Activated CD8-positive, alpha-beta T cell treated with anti-CD3 and anti-CD28 coated beads for 36 hours (primary cell): ENCODE measurements around the gene KIT. TPM values are rescaled to one million over a fixed set of nuclear protein-coding genes. Genes with fewer than 3 reads are reported as not detected.

Source experiments
- ATAC-seq: fragments of 200-7000 bp; cut with Tn5 transposase; one replicate; pipeline ENCODE4 v1.10.0; 2021; ENCODE audit warnings: mild to moderate bottlenecking, moderate library complexity
- CTCF ChIA-PET: fragments of 350-600 bp; sonication (Branson Sonifier 250); formaldehyde crosslinking; loops from one replicate; lab custom pipeline; 2021; ENCODE audit warnings: antibody characterized with exemption; lab: Charles Lee
- POLR2A ChIA-PET: fragments of 350-600 bp; sonication (Branson Sonifier 250); formaldehyde crosslinking; loops from one replicate; lab custom pipeline; 2021; ENCODE audit warnings: antibody characterized with exemption; lab: Charles Lee
- DNase-seq: peaks from one replicate; pipeline ENCODE4 v3.0.0-alpha.2; 2020
- H3K27ac Mint-ChIP-seq: one replicate; pipeline ENCODE4 v1.8.0; 2021; ENCODE audit warnings: mild to moderate bottlenecking, mixed read lengths
- H3K27me3 Mint-ChIP-seq: one replicate; pipeline ENCODE4 v1.8.0; 2021; ENCODE audit warnings: mixed read lengths
- H3K36me3 Mint-ChIP-seq: one replicate; pipeline ENCODE4 v1.8.0; 2021; ENCODE audit warnings: low read depth, mixed read lengths
- H3K4me1 Mint-ChIP-seq: one replicate; pipeline ENCODE4 v1.8.0; 2021; ENCODE audit warnings: low read depth, mixed read lengths
- H3K4me3 Mint-ChIP-seq: one replicate; pipeline ENCODE4 v1.8.0; 2021; ENCODE audit warnings: mild to moderate bottlenecking, moderate library complexity, mixed read lengths
- H3K9me3 Mint-ChIP-seq: one replicate; pipeline ENCODE4 v1.8.0; 2021; ENCODE audit warnings: mixed read lengths
- intact Hi-C: fragments of 100-400 bp; cut with micrococcal nuclease; formaldehyde crosslinking; loops from one replicate; pipeline ENCODE4 v1.10.0; 2022
- total RNA-seq, 2 experiments: library from RNA; stranded (reverse); gene quantifications; one replicate each; pipeline ENCODE4 v1.2.3, GENCODE V29; 2021
- TF ChIP-seq, protein P1 (sequence below): fragments of 200-600 bp; IDR thresholded peaks from one replicate; pipeline ENCODE4 v1.8.0; 2022; ENCODE audit warnings: antibody characterized with exemption, mild to moderate bottlenecking

Gene KIT
- total RNA-seq, 2 experiments from 2014 or later = 0.27 to 0.58 TPM

DNA sequence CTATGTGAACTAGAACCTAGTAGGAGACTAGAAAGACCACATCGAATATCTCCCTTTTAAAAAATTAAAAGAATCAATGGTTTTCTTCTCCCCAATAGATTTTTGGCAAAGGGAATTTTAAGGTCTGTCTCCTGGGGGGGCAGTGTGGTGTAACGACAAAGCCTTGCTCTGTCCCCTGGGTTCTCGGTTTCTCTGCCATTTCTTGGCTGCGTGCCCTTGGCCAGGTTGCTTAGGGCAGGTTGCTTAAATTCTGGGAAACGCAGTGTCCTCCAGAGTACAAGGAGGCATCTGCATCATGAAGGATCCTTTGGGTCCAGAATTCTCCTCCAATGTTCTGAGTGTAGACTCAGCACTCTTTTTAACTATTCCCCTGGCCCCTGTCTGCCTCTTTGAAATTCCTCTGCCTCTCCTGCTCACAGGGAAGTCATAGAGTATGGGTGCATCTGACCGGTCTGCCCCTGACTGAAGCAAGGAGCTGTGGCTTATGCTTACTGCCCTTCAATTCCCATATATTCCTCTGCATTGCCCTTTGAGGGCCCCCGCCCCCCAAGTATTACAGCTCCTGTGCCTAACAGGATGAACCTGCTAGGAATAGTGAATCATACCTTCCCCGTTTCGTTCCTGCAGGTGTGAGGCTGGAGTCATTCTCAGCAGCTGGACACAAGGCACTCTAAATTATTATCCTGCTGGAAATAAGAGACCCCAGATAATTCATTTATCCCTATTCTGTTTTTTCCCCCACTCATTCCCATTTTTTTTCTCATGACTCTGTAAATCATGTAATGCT is 2.2 kb downstream of the KIT start:
- ATAC-seq = no peak
- ChIA-PET POLR2A (no interaction called here), CTCF (interaction anchor here (1.0 kb wide), 2 partner anchors 10 to 24 kb away, joined by 4 to 5 read pairs; no protein-coding TSS in a partner anchor)
- DNase-seq = no peak
- TF ChIP-seq, protein P1, sequence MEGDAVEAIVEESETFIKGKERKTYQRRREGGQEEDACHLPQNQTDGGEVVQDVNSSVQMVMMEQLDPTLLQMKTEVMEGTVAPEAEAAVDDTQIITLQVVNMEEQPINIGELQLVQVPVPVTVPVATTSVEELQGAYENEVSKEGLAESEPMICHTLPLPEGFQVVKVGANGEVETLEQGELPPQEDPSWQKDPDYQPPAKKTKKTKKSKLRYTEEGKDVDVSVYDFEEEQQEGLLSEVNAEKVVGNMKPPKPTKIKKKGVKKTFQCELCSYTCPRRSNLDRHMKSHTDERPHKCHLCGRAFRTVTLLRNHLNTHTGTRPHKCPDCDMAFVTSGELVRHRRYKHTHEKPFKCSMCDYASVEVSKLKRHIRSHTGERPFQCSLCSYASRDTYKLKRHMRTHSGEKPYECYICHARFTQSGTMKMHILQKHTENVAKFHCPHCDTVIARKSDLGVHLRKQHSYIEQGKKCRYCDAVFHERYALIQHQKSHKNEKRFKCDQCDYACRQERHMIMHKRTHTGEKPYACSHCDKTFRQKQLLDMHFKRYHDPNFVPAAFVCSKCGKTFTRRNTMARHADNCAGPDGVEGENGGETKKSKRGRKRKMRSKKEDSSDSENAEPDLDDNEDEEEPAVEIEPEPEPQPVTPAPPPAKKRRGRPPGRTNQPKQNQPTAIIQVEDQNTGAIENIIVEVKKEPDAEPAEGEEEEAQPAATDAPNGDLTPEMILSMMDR = no peak
- intact Hi-C loops = no loop called here
- H3K27ac Mint-ChIP-seq = no peak overlapping the region
- H3K4me1 Mint-ChIP-seq = peaks cover 14% of the 10 kb centered on the region
- no peaks in the 10 kb centered on the region for H3K36me3 Mint-ChIP-seq
- peaks cover 53% of the 10 kb centered on the region for H3K27me3 Mint-ChIP-seq
- H3K4me3 Mint-ChIP-seq = peak overlapping the region; percentile 71
- H3K9me3 Mint-ChIP-seq = no peaks in the 10 kb centered on the region

GRCh38 chr4:54660591-54660990 is 2.8 kb downstream of the KIT start:
- intact Hi-C loops = no loop called here
- peaks cover 14% of the 10 kb centered on the region for H3K4me1 Mint-ChIP-seq
- ChIA-PET POLR2A (no interaction called here), CTCF (interaction anchor here (0.9 to 1.0 kb wide), 2 partner anchors 24 to 27 kb away, joined by 3 to 4 read pairs; no protein-coding TSS in a partner anchor)
- ATAC-seq (no peak), DNase-seq (no peak)
- TF ChIP-seq, protein P1 = no peak
- peaks cover 52% of the 10 kb centered on the region for H3K27me3 Mint-ChIP-seq
- H3K4me3 Mint-ChIP-seq = no peak overlapping the region
- no peak overlapping the region for H3K27ac Mint-ChIP-seq
- no peaks in the 10 kb centered on the region for H3K9me3 Mint-ChIP-seq
- no peaks in the 10 kb centered on the region for H3K36me3 Mint-ChIP-seq

DNA sequence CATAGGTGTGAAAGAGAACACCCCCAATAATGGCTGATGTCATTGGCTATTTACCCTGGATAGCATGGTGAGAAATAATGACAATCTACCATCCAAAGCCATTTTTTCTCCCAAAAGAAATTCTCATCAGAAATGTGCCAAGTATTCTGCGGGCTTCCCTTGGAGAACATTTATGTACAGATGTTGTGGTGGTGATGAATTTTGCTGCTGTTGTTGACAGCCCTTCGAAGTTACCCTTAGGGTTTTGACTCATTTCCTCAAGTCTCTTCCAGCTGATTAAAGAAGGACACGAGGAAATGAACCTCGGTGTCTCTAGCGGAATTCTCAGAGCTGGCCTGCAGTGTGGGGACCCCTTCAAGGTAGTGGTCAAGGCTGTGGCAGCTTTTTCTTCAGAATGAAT is 3.4 kb downstream of the KIT start:
- intact Hi-C loops = no loop called here
- ChIA-PET POLR2A (no interaction called here), CTCF (interaction anchor here (0.9 to 1.0 kb wide), 2 partner anchors 23 to 26 kb away, joined by 3 to 4 read pairs; no protein-coding TSS in a partner anchor)
- H3K36me3 Mint-ChIP-seq = no peaks in the 10 kb centered on the region
- H3K27ac Mint-ChIP-seq = no peak overlapping the region
- H3K4me1 Mint-ChIP-seq = peaks cover 14% of the 10 kb centered on the region
- TF ChIP-seq, protein P1 = no peak
- H3K9me3 Mint-ChIP-seq = no peaks in the 10 kb centered on the region
- no peak for DNase-seq
- no peak overlapping the region for H3K4me3 Mint-ChIP-seq
- H3K27me3 Mint-ChIP-seq = peaks cover 51% of the 10 kb centered on the region
- ATAC-seq = no peak

- TF ChIP-seq, protein P1 = no peak
- intact Hi-C loops = no loop called here
- no peak overlapping the region for H3K4me3 Mint-ChIP-seq
- no peaks in the 10 kb centered on the region for H3K36me3 Mint-ChIP-seq
- ATAC-seq (no peak), DNase-seq (no peak)
- no peaks in the 10 kb centered on the region for H3K9me3 Mint-ChIP-seq
- peaks cover 14% of the 10 kb centered on the region for H3K4me1 Mint-ChIP-seq
- ChIA-PET POLR2A (no interaction called here), CTCF (no interaction called here)
- H3K27me3 Mint-ChIP-seq = peaks cover 46% of the 10 kb centered on the region
- no peak overlapping the region for H3K27ac Mint-ChIP-seq
Observed at GRCh38 chr4:54661686-54662085, 3.9 kb downstream of the KIT start.

DNA sequence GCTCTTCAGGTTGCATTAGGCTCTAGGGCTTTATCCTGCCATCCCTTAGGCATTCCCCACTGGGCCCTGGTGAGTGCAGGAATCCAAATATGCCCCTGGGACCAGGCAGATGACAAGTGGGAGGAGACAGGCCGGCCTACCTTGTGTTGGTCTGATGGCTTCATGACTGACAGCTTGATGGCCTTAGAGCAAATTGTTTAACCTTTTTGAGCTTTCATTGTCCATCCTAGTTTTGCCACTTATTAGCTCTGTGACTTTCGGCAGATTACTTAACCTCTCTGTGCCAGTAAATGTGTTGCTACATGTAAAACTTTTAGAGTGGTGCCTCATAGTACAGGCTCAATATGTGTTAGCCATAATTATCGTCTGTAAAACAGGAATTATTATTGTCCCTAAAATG is 4.4 kb downstream of the KIT start:
- peaks cover 41% of the 10 kb centered on the region for H3K27me3 Mint-ChIP-seq
- no peaks in the 10 kb centered on the region for H3K36me3 Mint-ChIP-seq
- intact Hi-C loops = no loop called here
- ATAC-seq (no peak), DNase-seq (no peak)
- no peaks in the 10 kb centered on the region for H3K9me3 Mint-ChIP-seq
- H3K4me3 Mint-ChIP-seq = no peak overlapping the region
- peaks cover 11% of the 10 kb centered on the region for H3K4me1 Mint-ChIP-seq
- POLR2A ChIA-PET = no interaction called here
- no peak overlapping the region for H3K27ac Mint-ChIP-seq
- TF ChIP-seq, protein P1 = no peak
- CTCF ChIA-PET = interaction anchor here (0.8 to 1.2 kb wide), 2 partner anchors 12 to 309 kb away, joined by 3 read pairs; no protein-coding TSS in a partner anchor
